AG08396 (cell line): ENCODE data around the gene RHEBL1.
A peak's percentile ranks its signal among the peaks of the same experiment; 100 is the strongest.

ENCODE experiments used
- DNase-seq: peaks from one replicate; pipeline ENCODE4 v3.0.0; 2012; ENCODE audit warnings: low spot score, mixed read lengths

RHEBL1 gene

DNA sequence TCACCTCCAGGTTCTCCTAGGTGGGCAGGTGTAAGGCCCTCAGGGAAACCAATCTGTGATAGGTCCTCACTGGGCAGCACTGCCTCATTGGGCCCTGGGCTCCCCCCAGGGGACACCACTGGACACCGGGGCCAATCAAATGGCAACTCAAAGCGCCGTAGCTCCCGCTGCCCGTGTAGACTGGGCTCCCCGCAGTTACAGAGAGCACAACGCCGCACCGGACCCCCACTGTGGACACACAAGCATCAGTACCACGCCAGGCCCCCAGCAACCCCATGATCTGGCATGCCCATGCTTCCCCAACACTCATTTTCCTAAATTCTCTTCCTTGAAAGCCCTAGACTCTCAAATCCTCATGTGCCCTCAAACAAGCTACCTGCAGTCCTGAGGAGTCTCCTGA is 15.3 kb downstream of the RHEBL1 start:
- DNase-seq, result no peak

DNA sequence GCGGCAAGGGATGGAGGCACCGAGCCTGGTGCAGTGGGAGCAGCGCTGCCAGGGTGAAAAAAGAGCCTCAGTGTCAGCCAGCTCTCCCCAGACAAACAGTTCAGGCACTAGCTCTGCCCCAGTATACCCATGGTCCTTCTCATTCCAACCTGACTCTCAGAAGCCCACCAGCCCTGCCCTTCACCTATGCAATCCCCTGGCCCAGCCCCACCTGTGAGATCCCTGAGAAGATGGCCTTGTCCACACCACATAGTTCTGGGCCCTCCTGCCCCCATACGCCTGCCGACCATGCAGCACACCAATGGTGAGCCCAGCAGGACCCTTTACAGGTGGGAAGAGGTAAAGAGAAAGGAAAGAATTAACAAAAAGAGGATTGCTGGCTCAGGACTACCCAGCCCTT is 15.7 kb downstream of the RHEBL1 start:
- no peak for DNase-seq

DNA sequence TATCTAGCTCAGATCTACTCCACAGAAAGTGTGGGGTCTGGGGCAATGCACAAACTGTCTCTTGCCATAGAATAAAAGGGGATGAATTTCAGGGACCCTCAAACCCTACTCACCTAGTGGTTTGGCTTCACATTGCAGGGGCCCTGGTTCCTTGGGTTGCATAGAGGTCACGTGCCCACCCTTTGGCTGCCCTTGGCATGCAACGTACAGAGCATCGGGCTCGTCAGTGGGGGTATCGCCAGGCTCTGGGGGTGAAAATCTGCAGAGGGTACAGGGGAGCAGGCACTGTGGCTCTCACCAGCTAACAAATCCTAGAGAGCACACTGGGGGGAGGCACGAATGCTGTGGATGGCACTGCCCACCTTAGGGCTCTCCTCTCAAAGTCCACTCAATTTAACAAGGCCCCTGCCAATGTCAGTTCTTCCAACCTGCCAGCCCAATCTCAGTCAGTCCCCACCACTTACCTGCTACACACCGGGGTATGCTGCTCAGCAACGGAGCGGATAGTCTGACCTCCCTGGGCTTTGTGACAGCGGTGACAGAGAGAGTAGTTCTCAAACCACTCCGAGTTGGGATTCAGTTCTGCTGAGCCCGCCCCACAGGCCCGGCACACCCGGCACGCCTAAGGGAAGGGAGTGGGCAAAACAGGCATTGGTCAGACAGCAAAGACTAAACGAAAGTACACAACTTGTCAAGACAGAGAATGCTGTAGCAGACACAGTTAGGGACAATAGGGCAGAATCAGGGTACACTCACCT is 17.1 kb downstream of the RHEBL1 start:
- DNase-seq, result no peak

DNA sequence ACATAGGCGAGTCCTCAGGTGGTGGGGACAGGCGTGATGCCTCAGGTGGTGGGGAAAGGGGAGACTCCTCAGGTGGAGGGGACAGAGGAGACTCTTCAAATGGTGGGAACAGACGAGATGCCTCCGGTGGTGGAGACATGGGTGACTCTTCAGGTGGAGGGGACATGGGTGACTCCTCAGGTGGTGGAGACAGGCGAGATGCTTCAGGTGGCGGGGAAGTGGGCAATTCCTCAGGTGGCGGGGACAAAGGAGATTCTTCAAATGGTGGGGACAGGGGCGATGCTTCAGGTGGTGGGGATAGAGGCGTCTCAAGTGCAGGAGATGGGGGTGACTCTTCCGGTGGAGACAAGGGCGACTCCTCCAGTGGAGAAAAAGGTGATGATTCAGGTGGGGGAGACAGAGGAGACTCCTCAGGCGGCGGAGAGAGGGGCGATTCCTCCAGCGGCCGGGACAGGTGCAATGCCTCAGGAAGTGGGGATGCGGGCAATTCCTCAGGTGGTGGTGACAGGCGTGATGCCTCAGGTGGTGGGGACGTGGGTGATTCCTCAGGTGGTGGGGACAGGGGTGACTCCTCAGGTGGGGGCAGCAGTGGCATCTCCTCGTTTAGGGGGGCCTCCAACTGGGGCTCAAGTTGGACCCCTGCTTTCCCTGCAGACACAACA is 17.9 kb downstream of the RHEBL1 start:
- no peak for DNase-seq

GRCh38 chr12:49051373-49051764 is 18.4 kb downstream of the RHEBL1 start:
- DNase-seq, result no peak

DNA sequence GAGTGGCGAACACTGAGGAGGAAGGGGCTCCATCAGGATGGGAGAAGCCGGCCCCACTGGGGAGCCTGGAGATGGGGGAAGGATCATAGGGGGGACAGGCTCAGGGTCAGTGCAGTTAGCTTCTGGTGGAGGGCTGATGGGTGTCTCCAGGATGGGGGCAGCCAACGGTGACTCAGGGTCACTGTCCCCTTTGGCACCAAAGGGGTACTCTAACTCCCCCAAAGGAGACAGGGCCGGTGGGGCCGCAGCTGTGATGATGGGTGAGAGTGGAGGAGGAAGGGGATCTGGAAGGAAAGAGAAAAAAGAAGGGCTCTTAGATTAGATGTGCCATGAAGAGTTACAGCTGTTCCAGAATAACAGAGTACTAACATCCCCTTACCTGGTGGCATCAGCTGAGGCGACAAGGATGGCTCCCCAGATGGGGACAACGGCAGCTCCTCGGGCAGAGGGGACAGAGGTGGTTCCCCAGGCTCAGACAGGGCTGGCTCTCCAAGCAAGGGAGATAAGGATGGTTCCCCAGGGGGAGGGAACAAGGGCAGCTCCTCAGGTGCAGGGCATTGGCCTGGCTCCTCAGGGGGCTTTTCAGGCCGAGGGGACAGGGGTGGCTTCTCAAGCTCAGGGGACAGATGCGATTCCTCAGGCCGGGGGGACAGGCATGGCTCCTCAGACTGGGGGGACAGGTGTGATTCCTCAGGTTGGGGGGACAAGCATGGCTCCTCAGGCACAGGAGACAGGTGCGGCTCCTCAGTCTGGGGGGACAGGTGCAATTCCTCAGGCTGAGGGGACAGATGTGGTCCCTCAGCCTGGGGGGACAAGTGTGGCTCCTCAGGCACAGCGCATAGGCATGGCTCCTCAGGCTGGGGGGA is 19.0 kb downstream of the RHEBL1 start:
- DNase-seq, result no peak

DNA sequence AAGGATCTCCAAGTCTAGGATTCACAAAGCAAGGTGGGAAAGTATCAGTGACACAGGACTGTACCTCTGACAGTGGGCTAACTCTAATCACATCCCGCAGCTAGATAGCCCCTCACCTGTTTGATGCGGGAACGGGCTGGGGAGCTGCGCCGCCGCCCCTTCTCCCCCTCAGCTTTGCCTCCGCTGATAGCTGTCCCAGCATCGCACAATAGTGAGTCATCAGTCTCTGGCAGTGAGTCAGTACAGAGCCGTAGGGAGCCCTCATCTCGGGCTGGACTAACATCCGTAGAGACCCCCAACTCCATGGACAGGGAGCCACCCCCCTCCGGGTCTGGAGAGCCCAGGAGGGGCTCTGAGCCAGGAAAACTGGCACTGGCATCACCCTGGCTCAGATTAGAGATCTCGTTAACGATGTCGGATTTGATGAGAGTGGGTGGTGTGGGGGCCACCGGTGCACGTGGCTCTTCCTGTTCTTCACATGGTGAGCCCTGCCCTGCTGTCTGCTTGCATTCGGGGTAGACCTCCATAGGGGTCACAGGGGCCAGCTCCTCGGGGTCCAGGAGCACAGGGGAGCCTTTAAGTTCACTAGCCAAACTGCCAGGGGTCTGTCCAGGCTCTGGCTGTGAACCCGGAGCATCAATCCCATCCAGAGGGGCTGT is 20.1 kb downstream of the RHEBL1 start:
- peak; percentile 74 for DNase-seq

- no peak for DNase-seq
These were observed 20.8 kb downstream of the RHEBL1 start for GRCh38 chr12:49048953-49049352.

- no peak for DNase-seq
These were observed 23.5 kb downstream of the RHEBL1 start for GRCh38 chr12:49046129-49046895.

GRCh38 chr12:49044660-49045059 is 25.1 kb downstream of the RHEBL1 start:
- DNase-seq, result no peak

- peak; percentile 77 for DNase-seq
These were observed 25.9 kb downstream of the RHEBL1 start for GRCh38 chr12:49043856-49044258.

- no peak for DNase-seq
These were observed 26.5 kb downstream of the RHEBL1 start for GRCh38 chr12:49043241-49043640.

DNA sequence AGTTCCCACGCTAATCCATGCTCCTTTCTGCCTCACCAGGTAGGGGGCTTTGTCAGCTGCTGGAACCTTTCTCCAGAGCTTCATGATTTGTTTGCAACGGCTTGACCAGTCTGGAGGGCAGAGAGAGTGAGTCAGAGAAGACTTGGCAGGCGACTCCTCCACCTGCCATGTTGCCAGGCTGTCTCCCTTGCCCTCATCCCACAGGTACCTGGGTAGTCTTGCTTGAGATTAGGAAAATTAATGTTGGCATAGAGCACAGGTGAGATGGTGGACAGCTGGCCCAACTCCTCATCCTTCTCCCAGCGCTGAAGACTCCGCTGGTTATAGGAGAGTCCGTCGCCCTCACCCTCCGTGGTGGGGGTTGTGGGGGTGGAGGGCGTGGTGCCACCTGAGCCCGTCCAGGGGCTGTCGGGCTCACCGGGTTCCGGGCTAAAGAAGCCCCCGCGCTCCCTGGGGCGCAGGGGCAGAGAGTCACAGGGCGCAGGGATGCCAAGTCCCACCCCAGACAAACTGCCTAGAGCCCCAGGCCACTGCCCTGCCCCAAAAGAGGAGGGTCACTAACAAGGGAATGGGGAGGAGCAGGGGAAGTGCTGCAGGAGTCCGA is 27.8 kb downstream of the RHEBL1 start:
- no peak for DNase-seq

- DNase-seq, result no peak
These were observed 28.5 kb downstream of the RHEBL1 start for GRCh38 chr12:49041036-49041880.

DNA sequence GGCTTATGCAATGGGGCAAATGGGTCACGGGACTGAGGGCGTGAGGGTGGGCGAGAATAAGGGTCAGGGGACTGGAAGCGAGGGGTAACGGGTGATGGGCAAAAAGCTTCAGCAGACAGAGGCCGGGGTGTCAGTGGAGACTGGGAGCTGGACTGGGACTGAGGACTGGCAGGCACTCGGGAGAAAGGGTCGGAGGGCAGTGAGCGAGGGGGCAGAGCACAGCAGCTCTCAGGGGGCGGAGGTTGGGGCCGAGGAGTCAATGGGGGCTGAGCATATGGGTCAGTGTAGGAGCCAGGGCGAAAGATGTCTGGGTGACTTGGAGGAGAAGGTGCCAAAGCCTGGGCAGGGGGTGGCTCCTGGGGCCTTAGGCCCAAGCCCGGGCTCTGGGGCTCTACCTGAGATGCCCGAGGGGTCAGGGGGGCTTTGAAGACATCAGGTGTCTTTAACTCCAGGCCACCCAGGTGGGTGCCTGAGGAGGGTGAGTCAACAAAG is 29.4 kb downstream of the RHEBL1 start:
- no peak for DNase-seq

DNA sequence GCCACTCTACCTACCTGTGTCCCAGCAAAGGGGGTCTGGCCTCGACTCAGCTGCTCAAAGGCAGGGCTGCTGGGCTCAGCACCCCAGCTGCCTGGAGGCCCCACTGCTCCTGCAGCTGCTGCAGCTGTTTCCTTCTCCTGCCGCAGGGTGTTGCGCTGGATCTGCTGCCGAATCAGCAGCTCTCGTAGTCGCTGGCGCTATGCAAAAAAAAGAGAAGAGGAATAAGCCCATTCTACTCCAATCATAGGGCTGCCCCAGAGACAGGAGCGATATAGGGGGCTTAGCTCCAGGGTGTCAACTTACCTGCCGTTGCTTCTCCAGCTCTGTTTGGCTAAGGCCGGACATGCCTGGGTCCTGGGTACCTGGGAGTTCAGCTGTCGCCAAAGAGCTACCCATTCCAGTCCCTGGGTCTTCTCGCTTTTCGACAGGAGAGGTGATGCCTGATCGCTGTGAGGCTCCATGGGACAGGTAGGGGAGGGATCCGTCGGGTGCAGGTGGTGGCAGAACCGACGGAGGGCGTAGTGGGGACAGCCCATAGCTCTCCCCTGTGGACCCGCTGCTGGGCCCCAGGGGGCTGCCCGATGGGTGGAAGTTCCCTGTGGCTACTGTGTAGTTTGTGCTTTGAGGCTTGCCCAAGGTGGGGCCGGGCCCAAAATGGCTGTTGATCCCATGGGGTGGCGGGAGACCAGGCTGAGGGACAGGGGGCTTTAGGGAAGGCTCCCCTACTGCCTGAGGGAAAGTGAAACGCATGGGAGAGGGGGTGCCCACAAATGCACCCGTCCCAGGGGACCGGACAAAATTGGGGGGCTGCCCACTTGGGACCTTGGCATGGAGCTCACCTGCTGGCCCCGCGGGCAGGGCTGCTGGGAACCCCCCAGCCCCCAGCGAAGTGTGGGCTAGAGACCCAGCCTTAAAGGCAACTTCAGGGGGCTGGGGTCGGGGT is 30.1 kb downstream of the RHEBL1 start:
- DNase-seq, result no peak

DNA sequence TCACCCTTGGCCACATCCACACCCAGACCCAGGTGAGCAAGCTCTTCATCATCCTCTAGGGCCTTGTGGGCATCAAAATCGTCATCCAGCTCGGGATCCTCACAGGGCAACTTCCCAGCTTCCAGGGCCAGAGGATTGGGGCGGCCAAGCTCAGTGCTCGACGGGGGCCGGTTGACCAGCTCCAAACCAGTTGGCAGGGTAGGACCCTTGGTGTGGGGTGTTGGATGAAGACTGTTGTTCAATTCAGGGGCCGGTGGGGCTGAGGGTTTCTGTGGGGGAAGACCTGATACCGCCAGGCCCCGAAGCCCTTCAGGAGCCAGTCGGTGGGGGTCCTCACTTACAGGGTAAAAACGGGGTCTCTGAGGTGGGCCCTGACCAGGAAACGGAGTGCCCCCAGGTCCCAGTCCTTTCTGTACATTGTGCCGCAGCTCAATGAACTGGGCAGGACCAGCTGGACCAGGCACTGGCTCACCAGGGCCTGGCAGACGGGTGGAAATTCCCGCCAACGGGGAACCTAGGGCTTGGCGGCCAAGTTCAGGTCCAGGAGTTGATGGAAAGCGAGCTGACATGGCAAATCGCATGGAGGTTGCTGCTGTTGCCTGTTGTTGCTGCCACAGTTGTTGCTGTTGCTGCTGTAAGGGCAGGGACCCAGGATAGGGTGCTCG is 31.4 kb downstream of the RHEBL1 start:
- no peak for DNase-seq

- no peak for DNase-seq
These were observed 31.9 kb downstream of the RHEBL1 start for GRCh38 chr12:49037947-49038237.
